ENCODE results near the gene AMTN. TPM values are rescaled to one million over a fixed set of nuclear protein-coding genes. Genes with fewer than 3 reads are reported as not detected.
"Not testable (repeated sequence)": the region's sequence is repeated elsewhere in the genome, so short reads cannot be mapped to it uniquely, and the experiment has no call there.

Gene AMTN
- total and polyA plus RNA-seq, 9 donors = not detected

- H3K4me3 ChIP-seq (ENCODE audit: low read length) = no peak overlapping the region
- no peaks in the 10 kb centered on the region for H3K27me3 ChIP-seq (ENCODE audit: control insufficient read depth, insufficient read depth, low read length)
- no CpG with 5 or more reads among the region's 4 CpGs for WGBS (ENCODE audit: insufficient coverage)
Observed at GRCh38 chr4:70515367-70516250, 2.8 kb upstream of the AMTN start.

GRCh38 chr4:70518716-70519115, 347 bp downstream of the AMTN start:
- Histone ChIP-seq H3K36me3 (ENCODE audit: control insufficient read depth, insufficient read depth, low read length) (no peaks in the 10 kb centered on the region), H3K27ac (ENCODE audit: low read length) (no peak overlapping the region), H3K4me1 (ENCODE audit: control insufficient read depth, insufficient read depth, low read length) (no peaks in the 10 kb centered on the region), H3K9me3 (replicated peaks; ENCODE audit: control insufficient read depth, low read depth, low read length) (no peaks in the 10 kb centered on the region), H3K27me3 (ENCODE audit: control insufficient read depth, insufficient read depth, low read length) (no peaks in the 10 kb centered on the region), H3K4me3 (ENCODE audit: low read length) (no peak overlapping the region)
- DNase-seq = no peak
- WGBS (ENCODE audit: insufficient coverage) = no CpG with 5 or more reads among the region's 3 CpGs

More at GRCh38 chr4:70515367-70516250, 2.8 kb upstream of the AMTN start:
- Histone ChIP-seq H3K36me3 (ENCODE audit: control insufficient read depth, insufficient read depth, low read length) (no peaks in the 10 kb centered on the region), H3K9me3 (replicated peaks; ENCODE audit: control insufficient read depth, low read depth, low read length) (no peaks in the 10 kb centered on the region), H3K27ac (ENCODE audit: low read length) (no peak overlapping the region), H3K4me1 (ENCODE audit: control insufficient read depth, insufficient read depth, low read length) (no peaks in the 10 kb centered on the region)
- no peak for DNase-seq

GRCh38 chr4:70522626-70523025, 4.3 kb downstream of the AMTN start:
- Histone ChIP-seq H3K4me1 (ENCODE audit: control insufficient read depth, insufficient read depth, low read length) (no peaks in the 10 kb centered on the region), H3K27ac (ENCODE audit: low read length) (no peak overlapping the region), H3K4me3 (ENCODE audit: low read length) (no peak overlapping the region), H3K9me3 (replicated peaks; ENCODE audit: control insufficient read depth, low read depth, low read length) (no peaks in the 10 kb centered on the region), H3K36me3 (ENCODE audit: control insufficient read depth, insufficient read depth, low read length) (no peaks in the 10 kb centered on the region), H3K27me3 (ENCODE audit: control insufficient read depth, insufficient read depth, low read length) (no peaks in the 10 kb centered on the region)
- no peak for DNase-seq
- no CpG with 5 or more reads among the region's 7 CpGs for WGBS (ENCODE audit: insufficient coverage)

GRCh38 chr4:70530997-70531396, 12.6 kb downstream of the AMTN start:
- Histone ChIP-seq H3K36me3 (ENCODE audit: control insufficient read depth, insufficient read depth, low read length) (no peaks in the 10 kb centered on the region), H3K9me3 (replicated peaks; ENCODE audit: control insufficient read depth, low read depth, low read length) (no peaks in the 10 kb centered on the region), H3K27me3 (ENCODE audit: control insufficient read depth, insufficient read depth, low read length) (no peaks in the 10 kb centered on the region), H3K27ac (ENCODE audit: low read length) (no peak overlapping the region), H3K4me1 (ENCODE audit: control insufficient read depth, insufficient read depth, low read length) (no peaks in the 10 kb centered on the region), H3K4me3 (ENCODE audit: low read length) (no peak overlapping the region)
- 73% methylated on average over 2 of the region's 5 CpGs for WGBS (ENCODE audit: insufficient coverage)
- DNase-seq = no peak

GRCh38 chr4:70531981-70532380, 13.6 kb downstream of the AMTN start:
- DNase-seq = no peak
- H3K9me3 ChIP-seq (replicated peaks; ENCODE audit: control insufficient read depth, low read depth, low read length) = no peaks in the 10 kb centered on the region
- no peaks in the 10 kb centered on the region for H3K36me3 ChIP-seq (ENCODE audit: control insufficient read depth, insufficient read depth, low read length)
- H3K27ac ChIP-seq (ENCODE audit: low read length) = no peak overlapping the region
- no peaks in the 10 kb centered on the region for H3K27me3 ChIP-seq (ENCODE audit: control insufficient read depth, insufficient read depth, low read length)
- no peaks in the 10 kb centered on the region for H3K4me1 ChIP-seq (ENCODE audit: control insufficient read depth, insufficient read depth, low read length)
- WGBS (ENCODE audit: insufficient coverage) = 91% methylated on average over 1 of the region's 2 CpGs
- H3K4me3 ChIP-seq (ENCODE audit: low read length) = no peak overlapping the region

GRCh38 chr4:70533211-70533610, 14.8 kb downstream of the AMTN start:
- no peak overlapping the region for H3K4me3 ChIP-seq (ENCODE audit: low read length)
- no peaks in the 10 kb centered on the region for H3K4me1 ChIP-seq (ENCODE audit: control insufficient read depth, insufficient read depth, low read length)
- no peaks in the 10 kb centered on the region for H3K9me3 ChIP-seq (replicated peaks; ENCODE audit: control insufficient read depth, low read depth, low read length)
- H3K27me3 ChIP-seq (ENCODE audit: control insufficient read depth, insufficient read depth, low read length) = no peaks in the 10 kb centered on the region
- H3K36me3 ChIP-seq (ENCODE audit: control insufficient read depth, insufficient read depth, low read length) = no peaks in the 10 kb centered on the region
- no peak for DNase-seq
- H3K27ac ChIP-seq (ENCODE audit: low read length) = no peak overlapping the region
- WGBS (ENCODE audit: insufficient coverage) = no CpG with 5 or more reads among the region's 2 CpGs

- Histone ChIP-seq H3K9me3 (replicated peaks; ENCODE audit: control insufficient read depth, low read depth, low read length) (no peaks in the 10 kb centered on the region), H3K27ac (ENCODE audit: low read length) (no peak overlapping the region), H3K4me3 (ENCODE audit: low read length) (no peak overlapping the region), H3K4me1 (ENCODE audit: control insufficient read depth, insufficient read depth, low read length) (no peaks in the 10 kb centered on the region), H3K36me3 (ENCODE audit: control insufficient read depth, insufficient read depth, low read length) (no peaks in the 10 kb centered on the region), H3K27me3 (ENCODE audit: control insufficient read depth, insufficient read depth, low read length) (no peaks in the 10 kb centered on the region)
- no peak for DNase-seq
- 100% methylated on average over 1 of the region's 3 CpGs for WGBS (ENCODE audit: insufficient coverage)
Observed at GRCh38 chr4:70533791-70534190, 15.4 kb downstream of the AMTN start.

- not testable (repeated sequence) for H3K36me3 ChIP-seq (ENCODE audit: control insufficient read depth, insufficient read depth, low read length); H3K9me3 ChIP-seq (replicated peaks; ENCODE audit: control insufficient read depth, low read depth, low read length); H3K4me1 ChIP-seq (ENCODE audit: control insufficient read depth, insufficient read depth, low read length); H3K27ac ChIP-seq (ENCODE audit: low read length); DNase-seq; H3K4me3 ChIP-seq (ENCODE audit: low read length); H3K27me3 ChIP-seq (ENCODE audit: control insufficient read depth, insufficient read depth, low read length)
- WGBS (ENCODE audit: insufficient coverage) = 86% methylated on average over 1 of the region's 3 CpGs
Observed at GRCh38 chr4:70534886-70535285, 16.5 kb downstream of the AMTN start.

- Histone ChIP-seq H3K4me3 (ENCODE audit: low read length) (no peak overlapping the region), H3K4me1 (ENCODE audit: control insufficient read depth, insufficient read depth, low read length) (no peaks in the 10 kb centered on the region), H3K27me3 (ENCODE audit: control insufficient read depth, insufficient read depth, low read length) (no peaks in the 10 kb centered on the region), H3K27ac (ENCODE audit: low read length) (no peak overlapping the region), H3K9me3 (replicated peaks; ENCODE audit: control insufficient read depth, low read depth, low read length) (no peaks in the 10 kb centered on the region), H3K36me3 (ENCODE audit: control insufficient read depth, insufficient read depth, low read length) (no peaks in the 10 kb centered on the region)
- no peak for DNase-seq
Observed at GRCh38 chr4:70538869-70539268, 20.5 kb downstream of the AMTN start.

GRCh38 chr4:70544279-70544868, 26.0 kb downstream of the AMTN start:
- no peak overlapping the region for H3K4me3 ChIP-seq (ENCODE audit: low read length)
- no peak for DNase-seq
- no peaks in the 10 kb centered on the region for H3K27me3 ChIP-seq (ENCODE audit: control insufficient read depth, insufficient read depth, low read length)
- no peak overlapping the region for H3K27ac ChIP-seq (ENCODE audit: low read length)
- H3K4me1 ChIP-seq (ENCODE audit: control insufficient read depth, insufficient read depth, low read length) = no peaks in the 10 kb centered on the region
- H3K36me3 ChIP-seq (ENCODE audit: control insufficient read depth, insufficient read depth, low read length) = no peaks in the 10 kb centered on the region
- H3K9me3 ChIP-seq (replicated peaks; ENCODE audit: control insufficient read depth, low read depth, low read length) = no peaks in the 10 kb centered on the region
